Renal cortex interstitium (tissue), 11 donors: Measurements from ENCODE around the gene FAH. TPM values are rescaled to one million over a fixed set of nuclear protein-coding genes. Genes with fewer than 3 reads are reported as not detected.

Source experiments
- DNase-seq, 11 donors: peaks; one replicate each; pipeline ENCODE4 v3.0.0-alpha.2; 2013; ENCODE audit warnings: low read depth in 9 of 11, low spot score in 4 of 11; ENCODE audit errors: extremely low read depth in 1 of 11
- polyA plus RNA-seq, 3 donors: library from polyadenylated mRNA; unstranded; fragments of 120-200 nt; gene quantifications; one replicate each; pipeline ENCODE4 v1.2.1, GENCODE V29; 2013; ENCODE audit not compliant: insufficient read length in 3 of 3

Gene FAH
- polyA plus RNA-seq, 3 donors = 39.1 to 44.2 (median 39.3) TPM

DNA sequence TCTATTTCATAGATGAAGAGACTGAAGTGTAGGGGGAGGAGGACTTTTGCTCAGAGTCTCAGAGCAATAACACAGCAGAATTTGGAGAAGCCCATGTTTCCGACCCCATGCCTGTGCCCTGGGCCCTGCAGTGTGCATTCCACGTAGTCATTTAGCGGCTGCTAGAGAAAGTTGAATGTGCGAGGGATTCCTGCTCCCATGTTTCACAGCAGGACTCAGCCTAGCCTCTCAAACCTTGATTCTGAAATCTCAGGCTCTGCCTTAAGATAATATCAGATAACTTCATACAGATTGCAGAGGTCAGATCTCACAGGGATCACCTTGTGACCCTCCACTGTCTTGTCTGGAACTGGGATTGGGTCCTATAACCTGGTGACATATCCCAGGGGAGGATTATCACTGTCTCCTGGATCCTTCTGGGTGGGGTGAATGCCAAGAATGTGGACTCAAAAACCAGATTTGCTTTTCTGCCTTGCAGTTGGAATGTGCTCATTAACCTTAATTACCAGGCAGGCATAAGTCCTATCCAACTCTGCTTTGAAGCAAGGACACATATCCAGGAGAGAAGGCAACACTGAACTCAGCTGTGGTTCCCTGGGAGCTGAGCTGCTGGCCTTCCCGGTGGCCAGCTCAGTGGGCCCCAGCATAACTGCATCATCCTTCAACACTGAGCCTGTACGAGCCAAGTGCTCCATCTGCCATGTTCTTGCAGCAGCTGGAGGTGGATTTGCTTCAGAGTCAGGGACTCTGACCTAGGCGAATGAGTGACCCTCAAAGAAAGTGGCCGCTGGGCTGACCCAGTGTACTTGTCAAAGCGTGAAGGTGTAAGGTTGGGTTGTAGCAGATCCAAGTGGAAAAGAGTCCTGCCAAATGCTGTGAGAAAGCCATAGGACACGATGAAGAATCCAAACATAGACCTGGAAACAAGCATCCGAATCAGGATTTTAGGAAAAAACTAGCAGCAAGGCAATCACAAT, 56.2 kb downstream of the FAH start:
- no peak for DNase-seq

DNA sequence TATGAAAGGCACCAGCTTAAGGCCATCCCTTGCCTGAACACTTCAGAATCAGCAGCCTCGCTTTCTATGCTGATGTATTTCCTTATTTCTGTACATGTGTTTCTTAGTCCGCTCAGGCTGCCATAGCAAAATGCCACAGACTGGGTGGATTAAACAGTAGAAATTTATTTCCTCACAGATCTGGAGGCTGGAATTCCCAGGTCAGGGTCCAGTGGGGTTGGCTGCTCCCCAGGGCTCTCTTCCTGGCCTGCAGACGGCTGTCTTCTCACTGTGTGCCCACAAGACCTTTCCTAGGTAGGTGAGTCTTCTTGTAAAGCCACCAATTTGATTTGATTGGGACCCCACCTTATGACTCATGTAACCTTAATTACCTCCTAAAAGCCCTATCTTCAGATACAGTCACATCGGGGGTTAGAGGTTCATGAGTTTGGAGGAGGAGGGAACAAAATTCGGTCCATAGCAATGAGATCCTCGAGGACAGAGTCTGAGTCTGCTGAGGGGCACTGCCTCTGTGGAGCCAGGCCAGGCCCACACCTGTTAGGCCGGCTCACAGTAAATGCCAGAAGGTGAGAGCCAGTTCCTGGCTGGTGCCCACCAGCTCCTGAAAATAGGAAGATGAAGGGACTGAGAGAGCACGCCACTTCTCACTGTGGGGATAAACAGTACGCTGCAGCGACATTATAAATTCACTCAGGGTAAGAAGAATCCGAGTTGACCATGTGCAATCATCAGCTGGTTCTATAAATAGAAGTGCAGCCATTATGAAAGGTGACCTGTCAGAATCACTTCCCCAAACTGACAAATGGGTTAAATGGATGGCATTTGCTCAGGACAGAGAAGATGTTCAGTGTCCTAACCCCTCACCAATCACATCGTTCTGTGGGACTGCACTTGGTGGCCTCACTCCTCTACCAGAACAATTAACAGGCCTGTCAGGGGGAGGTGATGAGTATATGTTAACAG, 58.1 kb downstream of the FAH start:
- DNase-seq = no peak

DNA sequence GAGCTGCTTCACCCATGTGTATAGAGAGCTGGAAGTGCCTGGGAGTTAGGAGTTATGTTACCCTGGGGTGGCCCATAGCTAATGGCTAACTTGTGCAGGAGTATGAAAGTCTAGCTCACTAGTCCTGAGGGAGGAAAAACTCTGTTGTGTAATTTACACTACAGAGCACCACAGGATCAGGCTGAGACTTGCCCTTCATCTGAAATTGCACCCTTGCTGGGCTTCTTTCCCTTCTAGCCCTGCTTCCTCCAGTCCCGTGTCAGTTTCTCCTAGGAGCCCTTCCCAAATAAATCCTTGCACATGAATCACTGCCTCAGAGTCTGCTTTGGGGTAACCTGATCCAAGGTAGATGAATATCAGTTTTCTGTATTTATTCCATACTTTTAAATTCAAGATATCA, 59.2 kb downstream of the FAH start:
- no peak for DNase-seq

DNA sequence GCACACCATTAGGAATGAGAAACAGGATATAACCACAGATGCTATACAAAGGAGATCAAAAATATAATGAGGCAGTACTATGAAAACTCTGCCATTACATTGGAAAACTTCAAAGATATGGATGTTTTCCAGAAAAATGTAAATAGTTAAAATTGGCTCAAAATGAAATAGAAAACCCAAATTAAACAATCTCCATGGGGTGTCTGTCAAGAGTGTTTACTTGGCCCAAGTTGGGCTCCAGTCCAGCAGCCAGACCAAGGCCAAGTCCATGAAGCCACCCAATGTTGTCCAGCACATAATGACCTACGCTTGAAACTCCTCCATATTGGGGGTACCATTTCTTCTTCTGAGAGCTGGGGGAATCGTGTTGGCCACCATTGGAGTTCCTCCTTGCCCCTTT, 62.1 kb downstream of the FAH start:
- DNase-seq = no peak

DNA sequence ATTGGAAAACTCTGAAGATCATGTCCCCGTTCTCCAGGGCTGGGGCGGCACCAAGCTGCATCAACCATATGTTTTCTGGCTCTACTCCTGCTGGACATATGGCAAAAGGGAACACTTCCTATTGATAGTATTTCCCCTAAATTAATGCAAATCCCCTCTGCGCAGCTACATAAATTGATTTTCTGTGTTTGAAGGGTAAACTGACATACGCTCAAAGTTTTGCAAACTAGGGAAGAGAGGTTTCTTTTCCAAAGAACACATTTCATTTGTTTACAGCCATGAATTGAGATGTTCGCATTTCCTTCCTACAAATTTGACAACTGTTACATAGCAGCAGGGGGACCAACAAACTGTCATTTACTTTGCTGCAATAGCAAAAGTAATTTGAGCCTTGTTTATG, 63.3 kb downstream of the FAH start:
- no peak for DNase-seq

DNA sequence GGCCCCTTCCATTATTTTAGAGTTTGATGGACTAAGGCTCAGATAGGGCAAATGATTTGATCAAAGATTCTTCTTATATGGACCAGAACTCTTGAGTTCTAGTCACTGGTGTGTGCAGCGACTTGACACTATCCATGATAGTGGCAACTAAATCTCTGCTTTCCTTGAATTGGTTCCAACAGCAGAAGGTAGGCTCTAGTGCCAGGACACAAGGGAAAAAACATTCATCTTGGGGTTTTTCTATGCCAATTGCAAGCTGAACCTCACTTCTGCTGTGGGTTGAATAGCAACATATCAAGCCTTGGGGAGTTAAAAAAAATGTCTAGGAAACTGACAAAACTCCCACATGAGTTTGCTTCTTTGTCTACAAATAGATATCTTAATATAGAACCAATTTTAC, 64.1 kb downstream of the FAH start:
- no peak for DNase-seq

DNA sequence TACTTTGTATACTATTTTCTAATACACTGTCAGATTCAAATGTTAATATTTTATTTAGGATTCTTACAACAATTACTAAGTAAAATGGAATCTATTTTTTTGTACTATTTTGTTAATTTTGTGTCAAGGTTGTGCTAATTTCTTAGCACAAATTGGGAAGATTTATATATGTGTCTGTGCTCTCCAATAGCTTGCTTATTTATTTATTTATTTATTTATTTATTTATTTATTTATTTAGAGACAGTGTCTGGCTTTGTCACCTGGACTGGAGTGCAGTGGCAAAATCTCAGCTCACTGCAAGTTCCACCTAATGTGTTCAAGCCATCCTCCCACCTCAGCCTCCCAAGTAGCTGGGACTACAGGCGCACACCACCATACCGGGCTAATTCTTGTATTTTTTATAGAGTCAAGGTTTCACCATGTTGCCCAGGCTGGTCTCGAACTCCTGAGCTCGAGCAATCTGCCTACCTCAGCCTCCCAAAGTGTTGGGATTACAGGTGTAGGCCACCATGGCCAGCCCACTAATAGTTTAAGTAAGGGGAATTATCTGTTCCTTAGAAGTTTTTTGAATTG, 64.6 kb downstream of the FAH start:
- no peak for DNase-seq

DNA sequence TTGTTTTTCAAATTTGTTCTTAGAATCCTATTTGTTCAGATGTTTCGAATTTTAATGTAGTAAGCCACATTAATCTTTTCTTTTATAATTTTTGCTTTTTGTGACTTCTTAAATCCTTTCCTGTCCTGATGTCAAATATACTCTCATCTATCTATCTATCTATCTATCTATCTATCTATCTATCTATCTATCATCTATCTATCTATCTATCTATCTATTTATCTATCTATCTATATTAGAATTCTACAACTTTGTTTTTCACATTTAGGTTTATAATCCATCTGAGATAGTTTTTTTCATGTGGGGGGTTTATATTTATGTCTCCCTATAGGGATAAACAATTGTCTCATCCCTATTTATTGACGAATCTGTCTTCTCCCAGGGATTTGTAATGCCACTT, 67.2 kb downstream of the FAH start:
- no peak for DNase-seq

DNA sequence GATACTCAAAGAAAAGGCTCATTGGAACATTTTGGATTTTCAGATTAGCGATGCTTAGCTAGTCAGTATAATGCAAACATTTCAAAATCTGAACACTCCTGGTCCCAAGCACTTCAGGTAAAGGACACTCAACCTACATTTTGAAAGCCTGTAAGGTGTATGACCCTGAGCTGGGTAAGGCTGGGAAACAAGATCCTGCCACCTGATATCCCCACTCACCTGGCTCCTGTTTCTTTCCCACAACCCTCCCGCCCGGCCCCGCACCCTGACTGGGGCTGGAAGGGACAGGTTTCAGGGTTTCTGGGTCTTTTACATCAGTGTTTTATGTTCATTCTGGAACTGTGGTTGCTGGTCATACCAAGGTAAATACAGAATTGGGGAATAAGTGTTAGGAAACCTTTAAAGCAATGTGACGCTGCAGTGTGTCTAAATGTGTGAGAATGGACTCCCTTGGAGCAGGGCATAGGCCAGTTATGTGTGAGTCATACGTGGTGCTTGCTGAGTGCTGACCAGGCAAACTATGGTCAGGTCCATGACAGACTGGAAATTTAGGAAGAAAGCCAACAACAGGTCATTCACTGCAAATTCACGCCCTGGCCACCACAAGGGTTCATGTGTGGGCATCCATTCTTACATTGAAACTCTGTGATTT, 76.3 kb downstream of the FAH start:
- DNase-seq = no peak

DNA sequence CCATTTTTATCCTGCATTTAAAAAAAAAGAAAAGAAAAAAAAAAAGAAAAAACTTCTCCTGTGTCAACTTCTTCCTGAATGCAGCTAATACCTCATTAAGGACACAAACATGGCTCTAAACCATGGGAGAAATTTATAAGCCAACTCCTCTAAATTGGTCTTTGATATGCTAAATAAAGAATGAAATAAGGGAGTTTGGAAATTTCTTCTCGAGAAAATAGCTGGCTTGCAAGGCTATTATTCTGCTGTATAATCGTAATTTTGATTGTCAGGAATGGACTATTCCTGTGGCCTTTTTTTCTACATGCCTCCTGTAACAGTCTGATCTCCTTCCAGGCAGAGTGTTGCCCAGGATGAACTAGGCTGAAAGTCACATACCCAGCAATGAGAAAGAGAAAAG, 78.6 kb downstream of the FAH start:
- no peak for DNase-seq

DNA sequence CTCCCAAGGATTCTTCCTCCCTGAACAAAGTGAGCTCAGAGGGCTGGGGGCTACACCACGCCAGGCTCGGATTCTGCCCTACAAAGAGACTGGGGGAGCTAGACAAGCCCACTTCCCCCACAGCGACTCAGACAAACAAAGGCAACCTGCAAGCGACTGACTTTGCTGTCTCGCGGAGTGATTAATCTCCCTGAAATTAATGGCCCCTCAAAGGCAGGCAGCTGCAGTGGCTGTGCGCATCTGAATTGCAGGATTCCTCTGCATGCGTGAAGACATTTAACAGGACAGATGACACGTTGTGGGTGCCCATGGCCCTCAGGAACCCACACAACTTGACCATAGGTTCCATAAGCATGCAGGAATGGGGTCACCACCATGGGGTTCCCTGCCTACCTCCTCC, 80.8 kb downstream of the FAH start:
- DNase-seq = peak in 8 of 11 donors; percentile 38 to 67 (median 50)

DNA sequence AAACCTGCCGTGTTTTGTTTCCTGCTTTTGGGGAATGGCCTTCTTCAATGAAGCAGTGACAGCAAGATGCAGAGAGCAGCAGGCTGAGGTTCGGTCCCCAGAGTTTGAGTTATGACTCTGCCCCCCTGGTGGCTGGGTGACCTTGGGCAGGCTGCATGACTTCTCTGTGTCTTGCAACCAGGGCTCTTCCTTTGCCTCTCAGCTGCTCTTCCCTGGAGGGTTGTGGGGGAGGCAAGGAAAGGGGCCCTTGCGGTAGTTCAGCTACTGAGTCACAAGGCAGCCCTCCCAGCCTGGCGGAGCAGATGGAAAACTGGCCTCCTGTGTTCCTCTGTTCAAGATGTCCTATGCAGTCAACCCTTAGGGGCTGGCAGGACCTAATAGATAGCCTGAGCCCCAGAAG, 82.1 kb downstream of the FAH start:
- DNase-seq = no peak

Other genes starting within 250 kb of the FAH start
- gene BCL2A1, start 181.8 kb upstream of the FAH start, polyA plus RNA-seq = 1 to 10 TPM in 1 of 3 donors, under 1 TPM in 2; 0.19 to 1.8 (median 0.26) TPM
- gene ZFAND6, start 93.3 kb upstream of the FAH start, polyA plus RNA-seq = 100 to 1,000 TPM; 116 to 127 (median 118) TPM
- 10 to 100 TPM in 2 of 3 donors, 1 to 10 TPM in 1; 7.4 to 12.0 (median 11.7) TPM for gene CTXND1, start 99.2 kb downstream of the FAH start, polyA plus RNA-seq